CD4-positive, alpha-beta T cell treated with Interleukin-4 for 4 hours (primary cell): ENCODE results near the gene ULBP2.
A peak's percentile ranks its signal among the peaks of the same experiment; 100 is the strongest.
"Not testable (repeated sequence)": the region's sequence is repeated elsewhere in the genome, so short reads cannot be mapped to it uniquely, and the experiment has no call there.

Experiments used
- DNase-seq: peaks from one replicate; pipeline ENCODE4 v3.0.0-alpha.2; 2020

Gene ULBP2

GRCh38 chr6:149927025-149927424, 14.8 kb upstream of the ULBP2 start:
- not testable (repeated sequence) for DNase-seq

- DNase-seq = no peak
Observed at GRCh38 chr6:149929422-149929821, 12.4 kb upstream of the ULBP2 start.

GRCh38 chr6:149931501-149931900, 10.3 kb upstream of the ULBP2 start:
- DNase-seq = no peak

GRCh38 chr6:149933036-149933435, 8.8 kb upstream of the ULBP2 start:
- DNase-seq = no peak

GRCh38 chr6:149933461-149933860, 8.4 kb upstream of the ULBP2 start:
- DNase-seq = no peak

- DNase-seq = peak; percentile 80
Observed at GRCh38 chr6:149934249-149935156, 7.3 kb upstream of the ULBP2 start.

- DNase-seq = no peak
Observed at GRCh38 chr6:149935246-149935645, 6.6 kb upstream of the ULBP2 start.

- DNase-seq = no peak
Observed at GRCh38 chr6:149935668-149936067, 6.1 kb upstream of the ULBP2 start.

GRCh38 chr6:149936743-149937142, 5.1 kb upstream of the ULBP2 start:
- no peak for DNase-seq

- not testable (repeated sequence) for DNase-seq
Observed at GRCh38 chr6:149938013-149938570, 3.7 kb upstream of the ULBP2 start.

- peak; percentile 60 for DNase-seq
Observed at GRCh38 chr6:149938571-149939355, 3.1 kb upstream of the ULBP2 start.

GRCh38 chr6:149939356-149939648, 2.5 kb upstream of the ULBP2 start:
- no peak for DNase-seq

GRCh38 chr6:149939909-149940671, 1.7 kb upstream of the ULBP2 start:
- DNase-seq = no peak

- no peak for DNase-seq
Observed at GRCh38 chr6:149940672-149940982, 1.2 kb upstream of the ULBP2 start.

- no peak for DNase-seq
Observed at GRCh38 chr6:149942461-149942829, 631 bp downstream of the ULBP2 start.

GRCh38 chr6:149943321-149943720, 1.5 kb downstream of the ULBP2 start:
- not testable (repeated sequence) for DNase-seq

GRCh38 chr6:149945276-149945675, 3.5 kb downstream of the ULBP2 start:
- not testable (repeated sequence) for DNase-seq

- DNase-seq = not testable (repeated sequence)
Observed at GRCh38 chr6:149946631-149947030, 4.8 kb downstream of the ULBP2 start.

GRCh38 chr6:149947533-149947932, 5.7 kb downstream of the ULBP2 start:
- not testable (repeated sequence) for DNase-seq

GRCh38 chr6:149948011-149948410, 6.2 kb downstream of the ULBP2 start:
- no peak for DNase-seq

GRCh38 chr6:149948616-149949015, 6.8 kb downstream of the ULBP2 start:
- DNase-seq = no peak

GRCh38 chr6:149950423-149950822, 8.6 kb downstream of the ULBP2 start:
- DNase-seq = no peak

- DNase-seq = no peak
Observed at GRCh38 chr6:149951096-149951495, 9.3 kb downstream of the ULBP2 start.
